H1 (cell line): ENCODE data around the gene PRR23E. TPM values are rescaled to one million over a fixed set of nuclear protein-coding genes. Genes with fewer than 3 reads are reported as not detected.

Source experiments
- ASH2L ChIP-seq: fragments of 200-600, 300-600 bp; sonication (generic); IDR thresholded peaks from one replicate; pipeline ENCODE4 v1.7.1; 2017; ENCODE audit warnings: low read length
- BRCA1 ChIP-seq: IDR thresholded peaks from 2 replicates; pipeline ENCODE4 v1.6.1; 2012; ENCODE audit warnings: low read depth, low read length, improper control_type of control experiment
- RFX5 ChIP-seq: IDR thresholded peaks from 2 replicates; pipeline ENCODE4 v1.6.1; 2011; ENCODE audit warnings: low read depth, low read length, improper control_type of control experiment, borderline replicate concordance
- SAP30 ChIP-seq: fragments of 300-600 bp; sonication (generic); IDR thresholded peaks from 2 replicates; pipeline ENCODE4 v1.7.1; 2012; ENCODE audit warnings: low read length, moderate library complexity, mild to moderate bottlenecking, inconsistent platforms; ENCODE audit not compliant: insufficient read depth, insufficient replicate concordance
- SP2 ChIP-seq: IDR thresholded peaks from 2 replicates; pipeline ENCODE4 v1.6.1; 2012; ENCODE audit warnings: mild to moderate bottlenecking, low read length, inconsistent platforms
- TCF12 ChIP-seq: IDR thresholded peaks from 2 replicates; pipeline ENCODE4 v1.6.1; 2011; ENCODE audit warnings: low read depth, mild to moderate bottlenecking, low read length
- polyA plus RNA-seq, 7 experiments: library from polyadenylated mRNA; depleted of rRNA in 3 of 7; stranded (reverse) in 5 of 7; unstranded in 2 of 7; fragments of >200 nt in 5 of 7; fragments of 200-250 nt in 2 of 7; gene quantifications; 1 replicate in 5 of 7; 2 replicates in 1 of 7; 4 replicates in 1 of 7; pipeline versions ENCODE4 v1.2.1 to v1.2.3, GENCODE V29; 2011 to 2013; ENCODE audit warnings: missing spikeins in 2 of 7, mixed read lengths in 2 of 7
- total RNA-seq: library from RNA; stranded (reverse); fragmentation: NEBNext Ultra II Directional; extraction: Animal tissue kit (Norgen Biotek cat#: 25700); gene quantifications from 2 replicates; pipeline ENCODE4 v1.2.1, GENCODE V29; 2021

Gene PRR23E
- total and polyA plus RNA-seq, 2 of the 8 experiments (the other 6 are each of a cell fraction or from before 2014, with no cell fraction given), result not detected

DNA sequence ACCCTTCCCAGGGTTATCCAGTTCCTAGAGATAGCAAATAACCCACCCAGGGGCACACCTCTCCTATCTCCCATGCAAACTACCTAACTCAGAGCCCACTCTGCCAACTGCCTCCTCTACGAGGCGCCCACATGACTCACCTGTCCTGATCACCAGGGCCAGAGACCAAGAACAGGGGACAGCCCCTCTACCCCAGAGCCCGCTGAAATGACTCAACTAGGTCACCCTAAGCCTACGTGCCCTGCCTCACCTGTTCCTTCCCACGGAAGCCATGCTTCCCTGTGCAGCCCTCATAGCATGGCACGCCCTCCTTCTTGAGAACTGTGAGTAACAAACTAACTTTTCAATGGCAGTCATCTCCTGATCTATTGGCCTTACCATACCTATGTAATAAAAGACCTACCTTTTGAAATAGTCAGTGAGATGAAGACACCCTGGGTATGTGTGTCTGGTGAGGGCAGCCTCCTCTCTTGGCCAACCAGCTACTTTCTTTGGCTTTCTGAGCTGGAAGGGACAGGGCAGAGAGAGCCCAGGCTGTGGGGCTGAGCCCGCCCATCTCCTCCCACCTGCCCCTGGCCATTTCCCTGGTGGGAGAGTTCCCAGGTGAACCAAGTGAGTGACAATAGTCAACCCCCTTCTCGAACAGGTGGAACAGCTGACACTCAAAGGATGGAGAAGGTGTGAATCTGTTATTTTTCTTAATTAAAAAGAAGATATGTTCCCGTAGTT is 25.5 kb upstream of the PRR23E start (continued):
- no peak for TF ChIP-seq RFX5
- TF ChIP-seq BRCA1, result no peak
- TF ChIP-seq ASH2L, result no peak
- no peak for TF ChIP-seq SP2
- TF ChIP-seq TCF12, result no peak
- no peak for TF ChIP-seq SAP30
